Colonic mucosa (tissue), 4 donors: ENCODE results near the gene ABHD2. TPM values are rescaled to one million over a fixed set of nuclear protein-coding genes. Genes with fewer than 3 reads are reported as not detected.

Experiments used
- DNase-seq: peaks from one replicate; pipeline ENCODE4 v3.0.0-alpha.2; 2020
- H3K27ac ChIP-seq: fragments of 200-600 bp; one replicate; pipeline ENCODE4 v1.8.0; 2021
- H3K27me3 ChIP-seq: fragments of 200-600 bp; one replicate; pipeline ENCODE4 v1.8.0; 2021
- H3K36me3 ChIP-seq: fragments of 200-600 bp; one replicate; pipeline ENCODE4 v1.8.0; 2021
- H3K4me1 ChIP-seq: fragments of 200-600 bp; one replicate; pipeline ENCODE4 v1.8.0; 2021; ENCODE audit warnings: mild to moderate bottlenecking
- H3K4me3 ChIP-seq: fragments of 200-600 bp; one replicate; pipeline ENCODE4 v1.8.0; 2021
- H3K9ac ChIP-seq, 2 donors: one replicate each; pipeline ENCODE4 v1.7.0; 2013; ENCODE audit warnings: control low read depth in 2 of 2, low read depth in 2 of 2, low read length in 2 of 2
- H3K9me3 ChIP-seq: fragments of 200-600 bp; one replicate; pipeline ENCODE4 v1.8.0; 2021
- intact Hi-C: fragments of 100-400 bp; cut with DNase I; formaldehyde crosslinking; loops from one replicate; pipeline ENCODE4 v1.14.1; 2022
- total RNA-seq, 2 donors: library from RNA; stranded (reverse); fragmentation: NEBNext Ultra II Directional in 1 of 2; extraction: Animal tissue kit (Norgen Biotek cat#: 25700) in 1 of 2; gene quantifications; one replicate each; pipeline ENCODE4 v1.2.1, GENCODE V29; 2021
- TF ChIP-seq, protein P1 (sequence below): fragments of 200-600 bp; IDR thresholded peaks from one replicate; pipeline ENCODE4 v1.8.0; 2022; ENCODE audit warnings: antibody characterized with exemption, mild to moderate bottlenecking
- donor health status: healthy.
- donor health status: DM: no; HTN: no; CAD: no.
- donor health status: DM: no; HTN: no; CAD: no.

Gene ABHD2
- total RNA-seq, 2 donors from 2014 or later = 71.5 to 86.7 TPM

GRCh38 chr15:89051875-89052274, 36.4 kb upstream of the ABHD2 start:
- H3K4me1 ChIP-seq = no peaks in the 10 kb centered on the region
- intact Hi-C loops = no loop called here

DNA sequence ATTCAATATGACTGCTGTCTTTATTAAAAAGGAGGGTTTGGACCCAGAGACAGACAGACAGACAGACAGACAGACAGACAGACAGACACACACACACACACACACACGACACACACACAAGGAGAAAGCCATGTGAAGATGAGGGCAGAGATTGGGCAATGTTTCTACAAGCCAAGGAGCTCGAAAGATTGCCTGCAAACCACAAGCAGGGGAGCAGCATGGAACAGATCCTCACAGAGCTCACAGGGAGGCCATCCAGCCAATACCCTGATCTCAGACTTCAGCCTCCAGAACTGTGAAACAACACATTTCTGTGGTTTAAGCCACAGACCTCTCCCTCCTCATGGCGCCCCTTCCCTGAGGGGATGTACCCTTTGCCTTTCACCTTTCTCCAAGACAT, 35.8 kb upstream of the ABHD2 start:
- Histone ChIP-seq H3K4me1 (no peaks in the 10 kb centered on the region), H3K9ac (no peak overlapping the region), H3K4me3 (no peak overlapping the region), H3K36me3 (no peaks in the 10 kb centered on the region), H3K9me3 (no peaks in the 10 kb centered on the region), H3K27ac (no peak overlapping the region), H3K27me3 (no peaks in the 10 kb centered on the region)
- DNase-seq = no peak
- intact Hi-C loops = no loop called here
- TF ChIP-seq, protein P1, sequence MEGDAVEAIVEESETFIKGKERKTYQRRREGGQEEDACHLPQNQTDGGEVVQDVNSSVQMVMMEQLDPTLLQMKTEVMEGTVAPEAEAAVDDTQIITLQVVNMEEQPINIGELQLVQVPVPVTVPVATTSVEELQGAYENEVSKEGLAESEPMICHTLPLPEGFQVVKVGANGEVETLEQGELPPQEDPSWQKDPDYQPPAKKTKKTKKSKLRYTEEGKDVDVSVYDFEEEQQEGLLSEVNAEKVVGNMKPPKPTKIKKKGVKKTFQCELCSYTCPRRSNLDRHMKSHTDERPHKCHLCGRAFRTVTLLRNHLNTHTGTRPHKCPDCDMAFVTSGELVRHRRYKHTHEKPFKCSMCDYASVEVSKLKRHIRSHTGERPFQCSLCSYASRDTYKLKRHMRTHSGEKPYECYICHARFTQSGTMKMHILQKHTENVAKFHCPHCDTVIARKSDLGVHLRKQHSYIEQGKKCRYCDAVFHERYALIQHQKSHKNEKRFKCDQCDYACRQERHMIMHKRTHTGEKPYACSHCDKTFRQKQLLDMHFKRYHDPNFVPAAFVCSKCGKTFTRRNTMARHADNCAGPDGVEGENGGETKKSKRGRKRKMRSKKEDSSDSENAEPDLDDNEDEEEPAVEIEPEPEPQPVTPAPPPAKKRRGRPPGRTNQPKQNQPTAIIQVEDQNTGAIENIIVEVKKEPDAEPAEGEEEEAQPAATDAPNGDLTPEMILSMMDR = no peak

More at GRCh38 chr15:89051875-89052274, 36.4 kb upstream of the ABHD2 start:
- Histone ChIP-seq H3K27ac (no peak overlapping the region), H3K4me3 (no peak overlapping the region), H3K36me3 (no peaks in the 10 kb centered on the region), H3K9me3 (no peaks in the 10 kb centered on the region), H3K27me3 (no peaks in the 10 kb centered on the region), H3K9ac (no peak overlapping the region)
- TF ChIP-seq, protein P1 = no peak
- DNase-seq = no peak

GRCh38 chr15:89054873-89055272, 33.4 kb upstream of the ABHD2 start:
- no peaks in the 10 kb centered on the region for H3K4me1 ChIP-seq
- H3K36me3 ChIP-seq = no peaks in the 10 kb centered on the region
- TF ChIP-seq, protein P1 = no peak
- DNase-seq = no peak
- no peak overlapping the region for H3K27ac ChIP-seq
- no peak overlapping the region for H3K9ac ChIP-seq
- intact Hi-C loops = loop anchor here (5.0 kb wide), 1 partner anchor 77 kb away; no protein-coding TSS in a partner anchor
- no peaks in the 10 kb centered on the region for H3K9me3 ChIP-seq
- no peak overlapping the region for H3K4me3 ChIP-seq
- H3K27me3 ChIP-seq = no peaks in the 10 kb centered on the region

- peak; percentile 88 for DNase-seq
- no peaks in the 10 kb centered on the region for H3K36me3 ChIP-seq
- TF ChIP-seq, protein P1 = peak; percentile 99
- no peaks in the 10 kb centered on the region for H3K9me3 ChIP-seq
- H3K4me1 ChIP-seq = no peaks in the 10 kb centered on the region
- intact Hi-C loops = loop anchor here (2.0 to 5.0 kb wide), 2 partner anchors 75 to 121 kb away; no protein-coding TSS in a partner anchor
- H3K27ac ChIP-seq = no peak overlapping the region
- H3K27me3 ChIP-seq = no peaks in the 10 kb centered on the region
- no peak overlapping the region for H3K4me3 ChIP-seq
- no peak overlapping the region for H3K9ac ChIP-seq
Measured at GRCh38 chr15:89057506-89058133, 30.6 kb upstream of the ABHD2 start.

DNA sequence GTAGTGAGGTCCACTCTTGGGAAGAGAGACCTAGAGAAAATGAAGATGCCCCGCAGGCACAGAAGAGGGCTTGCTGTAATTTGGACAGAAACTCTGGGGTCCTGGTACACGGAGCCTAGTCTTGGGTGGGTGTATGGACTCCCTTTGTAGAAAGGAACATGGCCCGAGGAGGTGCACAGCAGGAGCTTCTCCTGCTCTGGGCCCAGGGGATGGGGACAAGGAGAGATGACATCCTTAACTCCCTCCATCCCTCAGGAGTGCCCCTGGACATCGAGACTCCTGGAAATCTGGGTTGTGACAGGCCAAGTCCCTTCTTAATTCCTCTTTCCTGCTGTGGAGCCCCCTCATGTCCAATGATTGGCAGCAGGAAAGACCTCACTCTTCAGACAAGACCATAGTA, 29.9 kb upstream of the ABHD2 start:
- intact Hi-C loops = loop anchor here (5.0 kb wide), 1 partner anchor 74 kb away; no protein-coding TSS in a partner anchor
- no peaks in the 10 kb centered on the region for H3K9me3 ChIP-seq
- H3K36me3 ChIP-seq = no peaks in the 10 kb centered on the region
- DNase-seq = no peak
- TF ChIP-seq, protein P1 = no peak
- no peak overlapping the region for H3K27ac ChIP-seq
- H3K27me3 ChIP-seq = no peaks in the 10 kb centered on the region
- no peak overlapping the region for H3K4me3 ChIP-seq
- H3K4me1 ChIP-seq = no peaks in the 10 kb centered on the region
- H3K9ac ChIP-seq = no peak overlapping the region
